Measurements from ENCODE around the gene VTI1B. TPM values are rescaled to one million over a fixed set of nuclear protein-coding genes. Genes with fewer than 3 reads are reported as not detected.

The VTI1B gene
- total RNA-seq, 1 donor from 2014 or later = 64.3 TPM

DNA sequence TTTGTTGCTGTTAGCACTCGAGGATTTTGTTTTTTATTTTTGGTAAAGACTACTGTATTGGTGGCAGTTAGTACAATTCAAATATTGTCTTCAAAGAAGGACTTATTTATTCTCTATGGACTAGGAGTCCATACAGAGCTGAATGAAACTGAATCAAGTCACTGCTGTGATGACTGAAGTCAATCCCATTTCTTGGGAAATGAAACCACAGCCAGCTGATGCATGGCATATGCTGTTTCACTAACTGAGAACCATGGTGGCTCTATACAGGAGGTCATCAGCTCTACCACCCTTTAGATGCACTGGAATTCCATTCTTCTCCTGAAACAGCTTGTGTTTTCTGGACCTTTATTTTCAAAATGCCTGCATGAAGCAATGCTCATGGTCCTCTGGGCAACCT, 22.2 kb downstream of the VTI1B start:
- no peaks in the 10 kb centered on the region for H3K27me3 ChIP-seq (ENCODE audit: control insufficient read depth, insufficient read depth, low read length)
- no peak for DNase-seq (ENCODE audit: low read depth)
- H3K36me3 ChIP-seq (ENCODE audit: control insufficient read depth, insufficient read depth, low read length) = peaks cover 1% of the 10 kb centered on the region
- TF ChIP-seq, protein P1, sequence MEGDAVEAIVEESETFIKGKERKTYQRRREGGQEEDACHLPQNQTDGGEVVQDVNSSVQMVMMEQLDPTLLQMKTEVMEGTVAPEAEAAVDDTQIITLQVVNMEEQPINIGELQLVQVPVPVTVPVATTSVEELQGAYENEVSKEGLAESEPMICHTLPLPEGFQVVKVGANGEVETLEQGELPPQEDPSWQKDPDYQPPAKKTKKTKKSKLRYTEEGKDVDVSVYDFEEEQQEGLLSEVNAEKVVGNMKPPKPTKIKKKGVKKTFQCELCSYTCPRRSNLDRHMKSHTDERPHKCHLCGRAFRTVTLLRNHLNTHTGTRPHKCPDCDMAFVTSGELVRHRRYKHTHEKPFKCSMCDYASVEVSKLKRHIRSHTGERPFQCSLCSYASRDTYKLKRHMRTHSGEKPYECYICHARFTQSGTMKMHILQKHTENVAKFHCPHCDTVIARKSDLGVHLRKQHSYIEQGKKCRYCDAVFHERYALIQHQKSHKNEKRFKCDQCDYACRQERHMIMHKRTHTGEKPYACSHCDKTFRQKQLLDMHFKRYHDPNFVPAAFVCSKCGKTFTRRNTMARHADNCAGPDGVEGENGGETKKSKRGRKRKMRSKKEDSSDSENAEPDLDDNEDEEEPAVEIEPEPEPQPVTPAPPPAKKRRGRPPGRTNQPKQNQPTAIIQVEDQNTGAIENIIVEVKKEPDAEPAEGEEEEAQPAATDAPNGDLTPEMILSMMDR (IDR thresholded peaks at IDR 0.05; ENCODE audit: insufficient read depth, low read length, poor library complexity, severe bottlenecking) = no peak
- no peak overlapping the region for H3K4me3 ChIP-seq (ENCODE audit: low read depth, low read length)

DNA sequence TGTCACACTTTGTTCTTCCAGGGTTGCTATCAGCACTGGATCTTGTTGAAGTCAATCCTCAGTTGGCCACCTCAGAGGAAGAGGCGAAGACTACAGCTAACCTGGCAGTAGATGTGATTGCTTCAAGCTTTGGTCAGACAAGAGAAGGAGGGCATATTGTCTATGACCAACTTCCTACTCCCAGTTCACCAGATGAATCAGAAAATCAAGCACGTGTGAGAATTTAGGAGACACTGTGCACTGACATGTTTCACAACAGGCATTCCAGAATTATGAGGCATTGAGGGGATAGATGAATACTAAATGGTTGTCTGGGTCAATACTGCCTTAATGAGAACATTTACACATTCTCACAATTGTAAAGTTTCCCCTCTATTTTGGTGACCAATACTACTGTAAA, 23.7 kb downstream of the VTI1B start:
- Histone ChIP-seq H3K27me3 (ENCODE audit: control insufficient read depth, insufficient read depth, low read length) (no peaks in the 10 kb centered on the region), H3K36me3 (ENCODE audit: control insufficient read depth, insufficient read depth, low read length) (peaks cover 1% of the 10 kb centered on the region), H3K4me3 (ENCODE audit: low read depth, low read length) (no peak overlapping the region)
- DNase-seq (ENCODE audit: low read depth) = no peak
- TF ChIP-seq, protein P1 (IDR thresholded peaks at IDR 0.05; ENCODE audit: insufficient read depth, low read length, poor library complexity, severe bottlenecking) = no peak

DNA sequence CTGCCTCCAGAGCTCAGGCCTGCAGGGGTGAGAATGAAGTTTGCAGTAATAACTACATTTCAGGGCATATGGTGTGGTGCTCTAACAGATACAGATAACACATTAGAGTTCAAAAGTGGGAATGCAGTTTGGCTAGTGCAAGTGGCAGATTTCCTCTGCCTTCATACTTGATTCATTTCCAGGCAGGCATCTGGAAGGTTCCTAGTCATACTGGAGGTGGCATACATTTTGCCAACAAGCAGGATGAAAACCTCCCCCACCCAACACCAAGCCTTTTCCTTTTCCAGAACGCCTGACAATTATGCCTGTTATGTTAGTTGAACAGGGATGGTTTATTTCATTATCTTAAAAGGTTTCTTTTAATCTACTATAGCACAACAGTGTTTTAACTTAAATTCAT, 24.3 kb downstream of the VTI1B start:
- no peak for DNase-seq (ENCODE audit: low read depth)
- Histone ChIP-seq H3K36me3 (ENCODE audit: control insufficient read depth, insufficient read depth, low read length) (peaks cover 1% of the 10 kb centered on the region), H3K27me3 (ENCODE audit: control insufficient read depth, insufficient read depth, low read length) (no peaks in the 10 kb centered on the region), H3K4me3 (ENCODE audit: low read depth, low read length) (no peak overlapping the region)
- TF ChIP-seq, protein P1 (IDR thresholded peaks at IDR 0.05; ENCODE audit: insufficient read depth, low read length, poor library complexity, severe bottlenecking) = no peak

DNA sequence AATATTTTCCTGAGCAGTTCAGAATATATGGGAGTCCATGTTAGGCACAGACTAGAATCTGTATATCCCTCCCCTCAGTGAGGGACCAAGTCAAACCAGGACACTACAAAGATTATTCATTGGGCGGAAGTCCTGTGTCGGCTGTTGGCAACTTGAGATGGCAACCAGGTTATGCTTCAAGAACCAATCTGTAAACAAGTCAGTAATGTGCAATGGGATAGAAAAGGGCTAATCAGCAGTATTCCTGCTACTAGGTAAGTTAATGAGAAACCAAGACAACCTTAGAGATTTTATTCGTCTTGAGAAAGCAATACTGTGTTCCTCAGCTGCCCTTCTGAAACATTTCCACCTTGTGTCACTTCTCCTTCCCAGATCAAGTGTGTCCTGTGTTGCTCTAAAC, 28.3 kb downstream of the VTI1B start:
- no peak for DNase-seq (ENCODE audit: low read depth)
- Histone ChIP-seq H3K4me3 (ENCODE audit: low read depth, low read length) (no peak overlapping the region), H3K36me3 (ENCODE audit: control insufficient read depth, insufficient read depth, low read length) (peaks cover 1% of the 10 kb centered on the region), H3K27me3 (ENCODE audit: control insufficient read depth, insufficient read depth, low read length) (no peaks in the 10 kb centered on the region)
- TF ChIP-seq, protein P1 (IDR thresholded peaks at IDR 0.05; ENCODE audit: insufficient read depth, low read length, poor library complexity, severe bottlenecking) = no peak

DNA sequence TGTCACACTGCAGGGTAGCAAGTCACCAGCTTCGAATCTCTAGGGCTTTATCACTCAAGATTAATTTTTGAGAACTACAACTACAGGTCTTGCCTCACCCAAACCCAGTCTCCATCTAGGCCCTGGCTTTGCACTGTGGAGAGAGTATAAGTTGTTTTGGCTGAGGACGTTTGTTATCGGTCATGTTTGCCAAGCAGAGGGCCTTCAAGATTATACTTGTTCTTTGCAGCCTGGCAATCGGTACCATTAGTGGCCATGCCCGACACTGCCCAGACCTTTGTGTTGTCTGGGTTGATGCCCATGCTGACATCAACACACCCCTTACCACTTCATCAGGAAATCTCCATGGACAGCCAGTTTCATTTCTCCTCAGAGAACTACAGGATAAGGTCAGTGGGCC, 29.0 kb downstream of the VTI1B start:
- DNase-seq (ENCODE audit: low read depth) = no peak
- Histone ChIP-seq H3K27me3 (ENCODE audit: control insufficient read depth, insufficient read depth, low read length) (no peaks in the 10 kb centered on the region), H3K4me3 (ENCODE audit: low read depth, low read length) (no peak overlapping the region), H3K36me3 (ENCODE audit: control insufficient read depth, insufficient read depth, low read length) (peaks cover 1% of the 10 kb centered on the region)
- TF ChIP-seq, protein P1 (IDR thresholded peaks at IDR 0.05; ENCODE audit: insufficient read depth, low read length, poor library complexity, severe bottlenecking) = no peak

DNA sequence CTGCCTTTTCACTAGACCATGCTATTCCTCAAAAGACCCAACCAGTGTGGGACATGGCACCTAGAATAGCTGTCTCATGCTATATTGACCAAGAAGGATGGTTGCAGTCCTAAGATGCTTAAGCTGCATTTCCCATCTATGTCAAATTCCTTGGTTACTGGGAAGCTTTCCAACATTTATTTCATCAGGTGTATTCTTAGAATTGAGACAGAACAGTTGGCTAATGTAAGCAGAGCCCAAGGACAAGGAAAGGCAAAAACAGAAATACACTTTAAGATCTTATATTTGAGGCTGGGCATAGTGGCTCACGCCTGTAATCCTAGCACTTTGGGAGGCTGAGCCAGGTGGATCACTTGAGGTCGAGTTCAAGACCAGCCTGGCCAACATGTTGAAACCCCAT, 30.0 kb downstream of the VTI1B start:
- TF ChIP-seq, protein P1 (IDR thresholded peaks at IDR 0.05; ENCODE audit: insufficient read depth, low read length, poor library complexity, severe bottlenecking) = no peak
- H3K4me3 ChIP-seq (ENCODE audit: low read depth, low read length) = no peak overlapping the region
- H3K36me3 ChIP-seq (ENCODE audit: control insufficient read depth, insufficient read depth, low read length) = no peaks in the 10 kb centered on the region
- H3K27me3 ChIP-seq (ENCODE audit: control insufficient read depth, insufficient read depth, low read length) = no peaks in the 10 kb centered on the region
- no peak for DNase-seq (ENCODE audit: low read depth)

Data from kidney epithelial cell (primary cell).